GM10266 (cell line): ENCODE measurements around the gene CPT1B.

ENCODE experiments used
- DNase-seq: peaks from one replicate; pipeline ENCODE4 v3.0.0; 2012; ENCODE audit errors: extremely low spot score
- TF ChIP-seq, protein P1 (sequence below): IDR thresholded peaks from 2 replicates; pipeline ENCODE4 v1.5.1; 2012; ENCODE audit warnings: mild to moderate bottlenecking, low read depth; ENCODE audit not compliant: control insufficient read depth, insufficient read depth; ENCODE audit errors: missing control alignments

CPT1B gene

DNA sequence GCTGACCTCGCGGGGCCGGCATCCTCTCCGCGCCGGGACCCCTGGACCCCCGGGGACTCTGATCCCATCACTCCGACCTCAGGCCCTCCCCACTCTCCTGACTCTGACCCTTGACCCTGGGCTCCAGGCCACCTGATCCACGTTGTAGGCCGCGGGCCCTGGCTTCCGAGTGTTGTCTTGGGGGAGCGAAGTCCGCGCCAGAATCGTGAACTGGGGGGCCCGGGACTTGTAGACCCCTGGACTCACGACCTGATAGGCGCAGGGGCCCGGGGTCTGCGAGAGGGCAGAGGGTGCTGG, 47.7 kb downstream of the CPT1B start:
- TF ChIP-seq, protein P1, sequence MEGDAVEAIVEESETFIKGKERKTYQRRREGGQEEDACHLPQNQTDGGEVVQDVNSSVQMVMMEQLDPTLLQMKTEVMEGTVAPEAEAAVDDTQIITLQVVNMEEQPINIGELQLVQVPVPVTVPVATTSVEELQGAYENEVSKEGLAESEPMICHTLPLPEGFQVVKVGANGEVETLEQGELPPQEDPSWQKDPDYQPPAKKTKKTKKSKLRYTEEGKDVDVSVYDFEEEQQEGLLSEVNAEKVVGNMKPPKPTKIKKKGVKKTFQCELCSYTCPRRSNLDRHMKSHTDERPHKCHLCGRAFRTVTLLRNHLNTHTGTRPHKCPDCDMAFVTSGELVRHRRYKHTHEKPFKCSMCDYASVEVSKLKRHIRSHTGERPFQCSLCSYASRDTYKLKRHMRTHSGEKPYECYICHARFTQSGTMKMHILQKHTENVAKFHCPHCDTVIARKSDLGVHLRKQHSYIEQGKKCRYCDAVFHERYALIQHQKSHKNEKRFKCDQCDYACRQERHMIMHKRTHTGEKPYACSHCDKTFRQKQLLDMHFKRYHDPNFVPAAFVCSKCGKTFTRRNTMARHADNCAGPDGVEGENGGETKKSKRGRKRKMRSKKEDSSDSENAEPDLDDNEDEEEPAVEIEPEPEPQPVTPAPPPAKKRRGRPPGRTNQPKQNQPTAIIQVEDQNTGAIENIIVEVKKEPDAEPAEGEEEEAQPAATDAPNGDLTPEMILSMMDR = no peak
- DNase-seq = peak; percentile 48

DNA sequence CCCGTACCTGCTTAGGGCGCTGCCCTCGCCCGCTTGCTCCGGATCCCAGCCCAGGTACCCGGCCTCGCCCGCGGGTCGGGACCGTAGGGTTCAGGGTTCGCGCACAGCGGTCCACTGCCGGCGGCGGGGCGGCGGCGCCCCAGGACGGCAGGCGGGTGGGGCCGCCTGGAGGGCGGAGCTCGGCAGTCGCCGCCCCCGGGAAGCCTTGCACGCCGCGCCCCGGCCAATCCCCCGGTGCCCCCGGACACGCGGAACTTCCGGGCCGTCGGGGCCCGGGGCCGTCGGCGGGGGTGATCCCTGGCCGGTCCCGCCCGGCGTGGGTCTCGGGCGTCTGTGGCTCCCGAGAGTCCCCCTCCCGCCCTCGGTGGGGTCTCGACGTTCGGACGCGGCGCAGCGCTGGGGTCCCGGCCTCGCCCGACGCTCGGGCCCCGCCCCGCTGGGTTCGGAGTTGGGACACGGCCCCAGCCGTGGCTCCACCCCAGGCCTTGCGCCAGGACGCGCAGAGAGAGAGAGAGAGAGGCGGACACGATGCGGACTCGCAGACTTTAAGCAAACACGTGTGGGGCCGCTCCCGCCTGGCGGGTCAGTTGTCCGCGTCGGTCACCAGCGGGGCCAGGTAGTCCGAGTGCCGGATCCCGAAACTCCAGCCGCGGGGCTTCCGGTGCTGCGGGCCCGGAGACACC, 48.2 kb downstream of the CPT1B start, which contains the start of gene TYMP:
Gene TYMP, minus strand, starts transcription at position 116 of the 683 bp plus-strand sequence. CDS start 303 bp downstream, outside the sequence.
- DNase-seq = peak; percentile 91
- TF ChIP-seq, protein P1 = no peak

DNA sequence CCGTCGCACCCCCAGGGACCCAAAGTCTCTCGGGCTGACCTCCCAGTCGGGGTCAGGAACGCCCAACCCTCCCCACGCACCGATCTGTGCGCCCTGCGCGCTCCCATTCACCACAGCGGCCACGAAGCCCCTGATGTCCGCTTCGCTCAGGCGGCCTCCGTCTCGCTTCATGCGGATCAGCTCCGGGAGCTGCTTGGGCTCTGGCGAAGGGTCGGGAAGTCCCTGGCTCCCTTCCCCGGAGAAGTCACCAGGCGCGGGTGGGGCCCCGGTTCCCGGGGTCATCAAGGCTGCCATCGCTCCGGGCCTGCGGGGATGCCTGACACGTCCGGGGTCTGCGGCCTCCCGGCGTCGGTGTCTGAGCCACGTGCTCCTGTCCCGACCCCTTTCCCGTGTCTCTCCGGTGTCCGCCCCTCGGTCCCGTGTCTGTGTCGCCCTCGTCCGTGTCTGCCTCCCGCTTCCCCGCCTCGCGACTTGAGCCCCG, 48.8 kb downstream of the CPT1B start:
- DNase-seq = no peak
- TF ChIP-seq, protein P1 = no peak

DNA sequence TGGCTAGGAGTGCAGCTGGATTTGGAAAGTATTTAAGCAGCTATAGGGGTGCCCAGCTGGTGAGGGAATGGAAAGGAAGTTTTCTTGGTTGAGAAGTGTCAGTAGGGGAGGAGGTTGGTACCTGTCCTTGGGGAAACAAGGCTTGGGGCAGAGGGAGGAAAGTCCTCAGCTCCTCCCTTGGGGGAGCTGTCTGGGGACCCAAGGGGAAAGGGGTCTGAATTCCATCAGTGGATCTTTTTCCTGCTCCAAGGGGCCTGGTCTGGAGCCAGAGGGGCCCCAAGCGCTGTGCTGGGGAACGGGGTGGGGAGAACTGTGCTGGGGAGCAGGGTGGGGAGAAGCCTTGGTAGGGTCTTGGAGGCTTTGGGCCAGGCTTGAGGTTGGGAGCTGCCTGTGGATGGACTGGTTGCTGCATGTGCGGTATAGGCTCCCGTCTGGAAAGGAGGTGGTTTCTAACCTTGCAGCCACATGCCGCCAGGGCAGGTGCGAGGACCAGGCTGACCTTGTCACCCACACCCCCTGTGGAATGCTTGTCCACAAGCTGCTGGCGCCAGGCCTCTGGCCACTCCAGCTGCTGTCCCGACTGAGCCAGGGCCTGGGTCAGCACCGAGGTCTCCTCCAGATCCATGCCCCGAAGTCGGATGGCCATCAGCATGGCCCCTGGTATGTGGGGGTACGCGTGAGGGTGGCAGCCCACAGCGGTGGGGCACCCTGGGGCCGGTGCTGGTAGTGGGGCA, 49.4 kb downstream of the CPT1B start:
- TF ChIP-seq, protein P1 = no peak
- no peak for DNase-seq

DNA sequence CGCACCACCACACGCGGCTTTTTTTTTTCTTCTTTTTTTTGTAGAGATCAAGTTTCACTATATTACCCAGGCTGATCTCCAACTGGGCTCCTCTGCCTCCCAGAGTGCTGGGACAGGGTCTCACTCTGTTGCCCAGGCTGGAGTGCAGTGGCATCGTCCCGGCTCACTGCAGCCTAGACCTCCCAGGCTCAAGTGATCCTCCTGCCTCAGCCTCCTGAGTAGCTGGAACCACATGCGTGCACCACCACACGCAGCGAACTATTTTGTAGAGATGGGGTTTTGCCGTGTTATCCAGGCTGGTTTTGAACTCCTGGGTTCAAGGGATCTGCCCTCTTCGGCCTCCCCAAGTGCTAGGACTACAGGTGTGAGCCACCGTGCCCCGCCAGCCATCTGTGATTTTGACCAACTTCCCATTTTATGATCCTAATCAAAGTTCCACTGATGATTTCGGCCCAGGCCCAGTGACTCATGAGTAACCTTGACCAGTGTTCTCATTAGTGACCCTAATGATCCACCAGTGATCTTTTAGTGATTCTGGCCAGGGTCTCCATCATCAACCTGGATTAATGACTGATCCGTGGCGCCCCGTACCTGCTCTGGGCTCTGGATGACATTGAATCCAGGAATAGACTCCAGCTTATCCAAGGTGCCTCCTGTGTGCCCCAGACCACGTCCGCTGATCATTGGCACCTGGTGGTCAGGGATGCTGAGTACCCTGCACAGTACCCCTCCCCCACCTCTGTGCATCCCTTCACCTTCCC, 50.1 kb downstream of the CPT1B start:
- TF ChIP-seq, protein P1 = no peak
- DNase-seq = no peak

DNA sequence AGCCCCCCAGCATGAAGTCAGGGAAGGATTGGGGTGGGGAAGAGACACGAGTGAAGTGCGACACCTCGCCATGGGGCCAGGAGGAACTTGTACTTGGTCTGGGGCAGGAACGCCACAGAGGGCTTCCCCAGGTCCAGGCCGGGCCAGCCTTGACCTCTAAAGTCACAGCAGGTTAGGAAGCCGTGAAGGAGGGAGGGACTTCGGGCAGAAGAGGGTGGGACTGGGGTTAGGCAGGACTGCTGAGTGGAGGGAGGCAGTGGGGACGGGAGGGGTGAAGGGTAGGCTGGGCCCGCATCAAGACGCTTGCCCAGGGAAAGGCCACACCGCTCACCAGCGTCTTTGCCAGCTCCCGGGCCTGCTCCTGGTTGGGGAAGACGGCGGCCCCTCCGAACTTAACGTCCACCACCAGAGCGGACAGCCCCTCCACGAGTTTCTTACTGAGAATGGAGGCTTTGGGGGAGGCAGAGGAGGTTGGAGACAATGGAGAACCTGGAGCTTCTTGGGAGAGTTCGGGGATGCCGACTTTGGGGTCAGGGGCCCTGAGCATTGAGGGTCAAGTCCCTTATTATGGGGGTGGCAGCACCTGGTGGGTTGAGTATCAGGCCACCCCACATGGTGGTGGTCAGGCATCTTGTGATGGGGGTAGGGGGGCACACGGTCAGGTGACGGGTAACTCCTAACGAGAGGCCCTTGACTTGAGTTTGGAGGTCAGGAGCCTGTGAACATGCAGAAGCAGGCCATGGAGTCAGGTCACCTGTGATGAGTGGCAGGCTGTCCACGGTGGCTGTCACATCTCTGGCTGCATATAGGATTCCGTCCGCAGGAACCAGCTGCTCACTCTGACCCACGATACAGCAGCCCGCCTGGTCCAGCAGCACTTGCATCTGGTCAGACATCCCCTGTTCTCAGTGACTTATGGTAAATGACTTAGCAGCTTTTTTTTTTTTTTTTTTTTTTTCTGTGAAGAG, 51.1 kb downstream of the CPT1B start:
- DNase-seq = peak; percentile 88
- TF ChIP-seq, protein P1 = no peak
